H9 (cell line): ENCODE results near the gene ERO1A. TPM values are rescaled to one million over a fixed set of nuclear protein-coding genes. Genes with fewer than 3 reads are reported as not detected.

ENCODE experiments used
- DNase-seq: peaks from one replicate; pipeline ENCODE4 v3.0.0-alpha.2; 2017
- H2AFZ ChIP-seq: one replicate; pipeline ENCODE4 v1.6.1; 2013; ENCODE audit warnings: mild to moderate bottlenecking, low read length, control low read depth, moderate library complexity
- H2AK5ac ChIP-seq: 2 replicates; pipeline ENCODE4 v1.6.1; 2013; ENCODE audit warnings: low read length, control low read depth, mixed read lengths; ENCODE audit not compliant: insufficient read length
- H2BK120ac ChIP-seq: one replicate; pipeline ENCODE4 v1.6.1; 2013; ENCODE audit warnings: low read depth, mild to moderate bottlenecking, low read length, control low read depth, inconsistent platforms; ENCODE audit not compliant: poor library complexity, severe bottlenecking
- H2BK12ac ChIP-seq: 2 replicates; pipeline ENCODE4 v1.6.1; 2013; ENCODE audit warnings: low read length, control low read depth, mixed read lengths, low read depth; ENCODE audit not compliant: insufficient read length
- H2BK15ac ChIP-seq: 2 replicates; pipeline ENCODE4 v1.6.1; 2013; ENCODE audit warnings: low read depth, low read length, control low read depth
- H2BK20ac ChIP-seq: one replicate; pipeline ENCODE4 v1.6.1; 2013; ENCODE audit warnings: low read depth, mild to moderate bottlenecking, low read length, control low read depth, inconsistent platforms; ENCODE audit not compliant: poor library complexity, severe bottlenecking
- H2BK5ac ChIP-seq: 2 replicates; pipeline ENCODE4 v1.6.1; 2013; ENCODE audit warnings: low read length, control low read depth, mixed read lengths; ENCODE audit not compliant: insufficient read length
- H3K14ac ChIP-seq: 2 replicates; pipeline ENCODE4 v1.6.1; 2013; ENCODE audit warnings: low read length, control low read depth; ENCODE audit not compliant: insufficient read depth
- H3K18ac ChIP-seq: 2 replicates; pipeline ENCODE4 v1.6.1; 2013; ENCODE audit warnings: low read depth, mild to moderate bottlenecking, mixed read lengths, low read length, control low read depth; ENCODE audit not compliant: insufficient read length
- H3K23ac ChIP-seq: 2 replicates; pipeline ENCODE4 v1.6.1; 2013; ENCODE audit warnings: low read length, control low read depth, mixed read lengths, low read depth; ENCODE audit not compliant: insufficient read length
- H3K23me2 ChIP-seq: 2 replicates; pipeline ENCODE4 v1.6.1; 2013; ENCODE audit warnings: low read depth, mild to moderate bottlenecking, mixed read lengths, low read length, control low read depth; ENCODE audit not compliant: insufficient read length, poor library complexity, severe bottlenecking
- H3K27ac ChIP-seq: 2 replicates; pipeline ENCODE4 v1.5.1; 2013; ENCODE audit warnings: low read length, control low read depth, mixed read lengths, low read depth; ENCODE audit not compliant: insufficient read length
- H3K27me3 ChIP-seq: 2 replicates; pipeline ENCODE4 v1.6.1; 2013; ENCODE audit warnings: low read length, control low read depth, inconsistent platforms; ENCODE audit not compliant: insufficient read depth
- H3K4ac ChIP-seq: 2 replicates; pipeline ENCODE4 v1.6.1; 2013; ENCODE audit warnings: low read depth, mild to moderate bottlenecking, control low read depth, inconsistent platforms, low read length, moderate library complexity
- H3K4me1 ChIP-seq: 2 replicates; pipeline ENCODE4 v1.6.1; 2013; ENCODE audit warnings: low read length, control low read depth, inconsistent platforms; ENCODE audit not compliant: insufficient read depth
- H3K4me2 ChIP-seq: 2 replicates; pipeline ENCODE4 v1.6.1; 2013; ENCODE audit warnings: low read length, control low read depth, mixed read lengths; ENCODE audit not compliant: insufficient read length, insufficient read depth
- H3K56ac ChIP-seq: 2 replicates; pipeline ENCODE4 v1.6.1; 2013; ENCODE audit warnings: low read depth, mild to moderate bottlenecking, mixed read lengths, low read length, control low read depth; ENCODE audit not compliant: insufficient read length
- H3K79me1 ChIP-seq: 2 replicates; pipeline ENCODE4 v1.6.1; 2013; ENCODE audit warnings: low read depth, mild to moderate bottlenecking, moderate library complexity, low read length, control low read depth, inconsistent platforms; ENCODE audit not compliant: insufficient read depth, poor library complexity, severe bottlenecking
- H3K79me2 ChIP-seq: 2 replicates; pipeline ENCODE4 v1.6.1; 2013; ENCODE audit warnings: low read length, control low read depth, inconsistent platforms; ENCODE audit not compliant: insufficient read depth
- H3K9ac ChIP-seq: 2 replicates; pipeline ENCODE4 v1.6.1; 2013; ENCODE audit warnings: low read length, control low read depth, mixed read lengths; ENCODE audit not compliant: insufficient read length; ENCODE audit errors: extremely low read depth
- H3K9me3 ChIP-seq: one replicate; pipeline ENCODE4 v1.6.1; 2013; ENCODE audit warnings: low read depth, low read length, inconsistent platforms; ENCODE audit not compliant: control insufficient read depth
- H3T11ph ChIP-seq: one replicate; pipeline ENCODE4 v1.6.1; 2013; ENCODE audit warnings: mild to moderate bottlenecking, low read length, control low read depth, inconsistent platforms
- H4K20me1 ChIP-seq: one replicate; pipeline ENCODE4 v1.6.1; 2013; ENCODE audit not compliant: control insufficient read depth, insufficient read length, insufficient read depth
- H4K5ac ChIP-seq: 2 replicates; pipeline ENCODE4 v1.6.1; 2013; ENCODE audit warnings: low read depth, mild to moderate bottlenecking, mixed read lengths, low read length, control low read depth; ENCODE audit not compliant: insufficient read length
- H4K8ac ChIP-seq: replicated peaks from 2 replicates; pipeline ENCODE4 v1.6.1; 2013; ENCODE audit warnings: low read length, control low read depth, mixed read lengths, low read depth; ENCODE audit not compliant: insufficient read length
- H4K91ac ChIP-seq: 2 replicates; pipeline ENCODE4 v1.6.1; 2013; ENCODE audit warnings: low read depth, mild to moderate bottlenecking, moderate library complexity, mixed read lengths, low read length, control low read depth; ENCODE audit not compliant: insufficient read length
- H3K27ac Mint-ChIP-seq, 3 experiments: 2 replicates in 2 of 3; 3 replicates in 1 of 3; pipeline ENCODE4 v1.8.0; 2020 to 2021; ENCODE audit warnings: mixed read lengths in 3 of 3, mild to moderate bottlenecking in 1 of 3, moderate library complexity in 1 of 3
- H3K27me3 Mint-ChIP-seq: 2 replicates; pipeline ENCODE4 v1.8.0; 2021; ENCODE audit warnings: low read depth, mild to moderate bottlenecking, moderate library complexity, mixed read lengths
- H3K36me3 Mint-ChIP-seq, 3 experiments: 2 replicates in 2 of 3; 3 replicates in 1 of 3; pipeline ENCODE4 v1.8.0; 2020 to 2021; ENCODE audit warnings: low read depth in 3 of 3, mixed read lengths in 3 of 3; ENCODE audit not compliant: insufficient read depth in 1 of 3
- H3K4me1 Mint-ChIP-seq, 2 experiments: 2 replicates each; pipeline ENCODE4 v1.8.0; 2020; ENCODE audit warnings: mixed read lengths in 2 of 2
- H3K4me3 Mint-ChIP-seq, 2 experiments: 2 replicates in 1 of 2; 3 replicates in 1 of 2; pipeline ENCODE4 v1.8.0; 2020 to 2021; ENCODE audit warnings: mild to moderate bottlenecking in 2 of 2, mixed read lengths in 2 of 2, moderate library complexity in 1 of 2
- H3K9me3 Mint-ChIP-seq, 2 experiments: 2 replicates in 1 of 2; 3 replicates in 1 of 2; pipeline ENCODE4 v1.8.0; 2020; ENCODE audit warnings: mild to moderate bottlenecking in 2 of 2, mixed read lengths in 2 of 2, moderate library complexity in 1 of 2
- WGBS: extraction: QIAGEN DNeasy Blood & Tissue Kit; methylation state at CpG from one replicate; pipeline ENCODE4 v1.1.7; 2013; ENCODE audit warnings: missing lambda C conversion rate, low lambda C conversion rate, mixed read lengths; ENCODE audit not compliant: insufficient read length; ENCODE audit errors: extremely low coverage; 5-methylcytosine and 5-hydroxymethylcytosine counted together
- total RNA-seq: library from RNA; stranded (reverse); gene quantifications from 2 replicates; pipeline ENCODE4 v1.2.1, GENCODE V29; 2021
- TF ChIP-seq, protein P1 (sequence below): fragments of 200-600 bp; sonication (generic); conservative IDR thresholded peaks from 3 replicates; pipeline ENCODE4 v1.8.0; 2021; ENCODE audit warnings: antibody characterized with exemption, mild to moderate bottlenecking

Gene ERO1A
- total RNA-seq, 1 experiment from 2014 or later: 37.1 TPM

DNA sequence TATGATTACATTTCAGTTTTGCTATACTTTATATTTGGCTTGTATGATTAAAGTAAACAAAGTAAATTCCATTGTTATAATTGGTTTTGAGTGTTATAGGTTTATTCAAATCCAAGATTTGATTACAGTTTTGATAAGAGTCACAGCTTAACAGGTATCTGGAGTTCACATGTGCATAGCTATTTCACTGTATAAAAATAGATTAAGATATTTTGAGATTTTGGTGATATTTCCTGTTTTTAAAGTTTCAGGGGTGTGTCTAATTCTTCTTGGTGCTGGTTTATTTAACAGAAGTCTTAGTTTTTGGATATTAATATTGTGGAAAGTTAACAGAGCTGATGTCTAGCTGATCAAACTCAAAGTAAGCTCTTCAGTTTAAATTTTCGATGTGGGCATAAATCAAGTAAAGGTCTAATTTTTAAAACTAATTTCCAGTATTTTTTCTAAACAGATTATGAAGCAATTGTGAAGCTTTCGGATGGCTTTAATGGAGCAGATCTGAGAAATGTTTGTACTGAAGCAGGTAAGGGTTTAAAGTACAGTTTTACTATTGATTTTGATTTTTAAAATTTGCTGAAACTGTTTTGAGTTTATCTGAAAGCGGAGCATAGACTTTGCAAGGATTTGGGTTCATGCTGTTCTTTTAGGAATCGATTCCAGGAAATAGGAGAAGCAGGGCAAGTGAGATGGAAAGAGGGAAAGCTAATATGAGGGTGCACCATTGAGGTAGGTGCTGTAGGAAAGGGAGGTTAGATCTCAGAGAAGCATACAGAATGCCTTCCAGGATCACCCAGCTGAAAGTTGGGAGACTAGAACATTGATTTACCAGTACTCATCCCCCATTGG, 28.4 kb upstream of the ERO1A start:
- Histone ChIP-seq H3K14ac (no peak overlapping the region), H3K79me1 (peaks cover 4% of the 10 kb centered on the region), H3K9me3 (no peaks in the 10 kb centered on the region), H3K27ac (no peak overlapping the region), H3K79me2 (no peaks in the 10 kb centered on the region), H3K9ac (no peak overlapping the region), H4K20me1 (no peaks in the 10 kb centered on the region), H4K5ac (no peak overlapping the region), H4K91ac (no peak overlapping the region), H3T11ph (no peak overlapping the region), H3K56ac (no peak overlapping the region), H2BK120ac (no peak overlapping the region), H2BK5ac (no peak overlapping the region), H2AFZ (no peak overlapping the region), H3K4me1 (no peaks in the 10 kb centered on the region), H2BK12ac (no peak overlapping the region), H3K27me3 (no peaks in the 10 kb centered on the region), H2BK15ac (no peak overlapping the region), H3K23me2 (no peaks in the 10 kb centered on the region), H3K23ac (no peak overlapping the region), H2BK20ac (no peak overlapping the region), H4K8ac (no peak overlapping the region), H3K4me2 (no peak overlapping the region), H3K18ac (no peak overlapping the region), H3K4ac (no peak overlapping the region), H2AK5ac (no peak overlapping the region)
- Mint-ChIP-seq H3K36me3 (peaks cover 34 to 83% (median 62%) of the 10 kb centered on the region in 3 experiments), H3K4me1 (peaks cover 0 to 2% of the 10 kb centered on the region in 2 experiments; a peak in 2 of 4 replicates), H3K27ac (no peak overlapping the region), H3K9me3 (no peaks in the 10 kb centered on the region), H3K4me3 (no peak overlapping the region), H3K27me3 (no peaks in the 10 kb centered on the region)
- TF ChIP-seq, protein P1, sequence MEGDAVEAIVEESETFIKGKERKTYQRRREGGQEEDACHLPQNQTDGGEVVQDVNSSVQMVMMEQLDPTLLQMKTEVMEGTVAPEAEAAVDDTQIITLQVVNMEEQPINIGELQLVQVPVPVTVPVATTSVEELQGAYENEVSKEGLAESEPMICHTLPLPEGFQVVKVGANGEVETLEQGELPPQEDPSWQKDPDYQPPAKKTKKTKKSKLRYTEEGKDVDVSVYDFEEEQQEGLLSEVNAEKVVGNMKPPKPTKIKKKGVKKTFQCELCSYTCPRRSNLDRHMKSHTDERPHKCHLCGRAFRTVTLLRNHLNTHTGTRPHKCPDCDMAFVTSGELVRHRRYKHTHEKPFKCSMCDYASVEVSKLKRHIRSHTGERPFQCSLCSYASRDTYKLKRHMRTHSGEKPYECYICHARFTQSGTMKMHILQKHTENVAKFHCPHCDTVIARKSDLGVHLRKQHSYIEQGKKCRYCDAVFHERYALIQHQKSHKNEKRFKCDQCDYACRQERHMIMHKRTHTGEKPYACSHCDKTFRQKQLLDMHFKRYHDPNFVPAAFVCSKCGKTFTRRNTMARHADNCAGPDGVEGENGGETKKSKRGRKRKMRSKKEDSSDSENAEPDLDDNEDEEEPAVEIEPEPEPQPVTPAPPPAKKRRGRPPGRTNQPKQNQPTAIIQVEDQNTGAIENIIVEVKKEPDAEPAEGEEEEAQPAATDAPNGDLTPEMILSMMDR: no peak
- no peak for DNase-seq
- no CpG with 5 or more reads among the region's 4 CpGs for WGBS
